Measurements from ENCODE around the gene PCDH12. TPM values are rescaled to one million over a fixed set of nuclear protein-coding genes. Genes with fewer than 3 reads are reported as not detected.

The PCDH12 gene
- total and polyA plus RNA-seq, 11 donors, result 2.9 to 23.9 (median 10.8) TPM

DNA sequence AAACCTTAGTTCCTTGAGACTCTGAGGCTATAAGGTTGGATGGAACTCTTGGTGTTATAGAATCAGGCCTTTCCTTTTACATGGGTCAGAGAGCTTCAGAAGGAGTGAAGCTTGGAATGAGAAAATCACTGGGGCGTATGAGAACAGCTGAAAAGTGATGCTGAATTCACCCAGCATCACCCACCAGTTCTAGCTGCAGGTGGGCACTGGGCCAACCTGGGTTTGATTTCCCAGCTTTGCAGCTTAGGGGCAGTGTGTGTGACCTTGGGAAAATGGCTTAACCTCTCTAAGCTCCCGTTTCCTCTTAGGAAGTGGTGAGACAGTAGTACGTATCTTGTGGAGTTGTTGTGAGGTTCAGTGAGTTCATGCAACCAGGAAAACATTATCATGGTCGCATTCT lies 10.7 kb downstream of the PCDH12 start:
- Histone ChIP-seq H3K9me3 (no peaks in the 10 kb centered on the region), H3K4me1 (peaks cover 4 to 71% (median 36%) of the 10 kb centered on the region in 12 donors), H3K36me3 (peaks cover 0 to 47% (median 17%) of the 10 kb centered on the region in 9 donors), H3K4me3 (no peak overlapping the region), H3K27ac (peak overlapping the region in 2 of 12 donors; percentile 32 to 55), H3K27me3 (no peaks in the 10 kb centered on the region)
- TF ChIP-seq, protein P1, sequence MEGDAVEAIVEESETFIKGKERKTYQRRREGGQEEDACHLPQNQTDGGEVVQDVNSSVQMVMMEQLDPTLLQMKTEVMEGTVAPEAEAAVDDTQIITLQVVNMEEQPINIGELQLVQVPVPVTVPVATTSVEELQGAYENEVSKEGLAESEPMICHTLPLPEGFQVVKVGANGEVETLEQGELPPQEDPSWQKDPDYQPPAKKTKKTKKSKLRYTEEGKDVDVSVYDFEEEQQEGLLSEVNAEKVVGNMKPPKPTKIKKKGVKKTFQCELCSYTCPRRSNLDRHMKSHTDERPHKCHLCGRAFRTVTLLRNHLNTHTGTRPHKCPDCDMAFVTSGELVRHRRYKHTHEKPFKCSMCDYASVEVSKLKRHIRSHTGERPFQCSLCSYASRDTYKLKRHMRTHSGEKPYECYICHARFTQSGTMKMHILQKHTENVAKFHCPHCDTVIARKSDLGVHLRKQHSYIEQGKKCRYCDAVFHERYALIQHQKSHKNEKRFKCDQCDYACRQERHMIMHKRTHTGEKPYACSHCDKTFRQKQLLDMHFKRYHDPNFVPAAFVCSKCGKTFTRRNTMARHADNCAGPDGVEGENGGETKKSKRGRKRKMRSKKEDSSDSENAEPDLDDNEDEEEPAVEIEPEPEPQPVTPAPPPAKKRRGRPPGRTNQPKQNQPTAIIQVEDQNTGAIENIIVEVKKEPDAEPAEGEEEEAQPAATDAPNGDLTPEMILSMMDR (IDR thresholded peaks at IDR 0.05), result no peak
- no peak for TF ChIP-seq POLR2A (IDR thresholded peaks at IDR 0.05)
- DNase-seq, result no peak
- intact Hi-C loops (cut with DNase I), result no loop called here
- no peak for ATAC-seq
- 69 to 85% (median 76%) methylated on average over 4 of the region's 4 CpGs for WGBS, 4 donors

DNA sequence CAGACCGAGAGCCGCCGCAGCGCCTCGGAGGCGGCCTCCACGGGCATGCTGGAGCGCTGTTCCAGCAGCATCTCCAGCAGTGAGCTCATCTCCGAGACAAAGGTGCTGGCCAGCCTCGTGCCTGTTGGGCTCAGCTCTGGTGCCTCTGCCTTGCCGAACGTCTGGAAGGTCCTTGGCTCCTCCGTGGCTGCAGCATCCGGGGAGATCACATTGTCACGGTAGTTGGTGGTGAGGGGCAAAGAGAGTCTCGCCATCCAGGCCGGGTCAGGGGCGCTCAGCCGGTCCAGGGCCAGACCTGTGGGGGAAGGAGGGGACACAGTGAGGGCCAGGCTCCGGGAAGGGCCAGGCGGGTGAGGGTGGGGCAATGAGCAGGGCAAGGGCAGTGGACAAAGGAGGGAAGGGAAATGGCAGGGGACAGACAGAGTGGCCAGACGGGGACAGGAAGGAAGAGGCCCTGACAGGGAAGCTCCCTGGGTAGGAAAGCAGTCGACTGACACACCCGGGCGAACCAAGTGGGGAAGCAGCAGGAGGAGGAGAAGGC lies 12.4 kb downstream of the PCDH12 start:
- Histone ChIP-seq H3K27ac (peak overlapping the region in 10 of 12 donors; percentile 0 to 62 (median 41)), H3K4me1 (peaks cover 0 to 66% (median 41%) of the 10 kb centered on the region in 12 donors), H3K4me3 (no peak overlapping the region), H3K27me3 (no peaks in the 10 kb centered on the region), H3K9me3 (no peaks in the 10 kb centered on the region), H3K36me3 (peaks cover 0 to 43% (median 13%) of the 10 kb centered on the region in 9 donors)
- WGBS, 4 donors, result 35 to 43% (median 40%) methylated on average over 16 to 25 of the region's 25 CpGs
- peak in 3 of 4 donors; percentile 32 to 49 (median 41) for ATAC-seq
- TF ChIP-seq, protein P1 (IDR thresholded peaks at IDR 0.05), result no peak
- no peak for TF ChIP-seq POLR2A (IDR thresholded peaks at IDR 0.05)
- intact Hi-C loops (cut with DNase I), result no loop called here
- DNase-seq, result peak in 3 of 5 donors; percentile 39 to 66 (median 64)

DNA sequence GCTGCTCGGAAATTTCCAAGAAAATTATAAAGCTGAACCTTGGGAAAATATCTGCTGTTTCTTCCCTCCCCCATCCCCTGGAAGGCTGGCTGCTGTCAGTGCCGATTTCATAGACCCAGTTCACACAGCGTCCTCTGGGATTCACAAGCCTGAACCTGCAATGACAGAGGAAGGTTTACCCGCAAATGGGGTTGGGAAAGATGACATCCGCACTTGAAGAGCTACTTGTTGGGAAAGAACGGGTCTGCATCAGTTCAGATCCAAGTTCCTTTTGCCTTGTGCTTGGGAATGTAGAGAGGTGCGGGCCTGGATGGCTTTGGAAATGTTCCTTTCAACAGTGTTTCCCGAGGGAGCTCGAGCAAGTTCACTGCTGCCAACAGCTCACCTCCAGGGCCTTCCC lies 13.9 kb downstream of the PCDH12 start:
- Histone ChIP-seq H3K36me3 (peaks cover 0 to 42% (median 15%) of the 10 kb centered on the region in 9 donors), H3K9me3 (no peaks in the 10 kb centered on the region), H3K27me3 (no peaks in the 10 kb centered on the region), H3K4me3 (no peak overlapping the region), H3K4me1 (peaks cover 0 to 65% (median 41%) of the 10 kb centered on the region in 12 donors), H3K27ac (no peak overlapping the region)
- ATAC-seq (no peak), DNase-seq (no peak)
- no peak for TF ChIP-seq POLR2A (IDR thresholded peaks at IDR 0.05)
- TF ChIP-seq, protein P1 (IDR thresholded peaks at IDR 0.05), result no peak
- intact Hi-C loops (cut with DNase I), result no loop called here
- 69 to 77% (median 74%) methylated on average over 9 of the region's 9 CpGs for WGBS, 4 donors

DNA sequence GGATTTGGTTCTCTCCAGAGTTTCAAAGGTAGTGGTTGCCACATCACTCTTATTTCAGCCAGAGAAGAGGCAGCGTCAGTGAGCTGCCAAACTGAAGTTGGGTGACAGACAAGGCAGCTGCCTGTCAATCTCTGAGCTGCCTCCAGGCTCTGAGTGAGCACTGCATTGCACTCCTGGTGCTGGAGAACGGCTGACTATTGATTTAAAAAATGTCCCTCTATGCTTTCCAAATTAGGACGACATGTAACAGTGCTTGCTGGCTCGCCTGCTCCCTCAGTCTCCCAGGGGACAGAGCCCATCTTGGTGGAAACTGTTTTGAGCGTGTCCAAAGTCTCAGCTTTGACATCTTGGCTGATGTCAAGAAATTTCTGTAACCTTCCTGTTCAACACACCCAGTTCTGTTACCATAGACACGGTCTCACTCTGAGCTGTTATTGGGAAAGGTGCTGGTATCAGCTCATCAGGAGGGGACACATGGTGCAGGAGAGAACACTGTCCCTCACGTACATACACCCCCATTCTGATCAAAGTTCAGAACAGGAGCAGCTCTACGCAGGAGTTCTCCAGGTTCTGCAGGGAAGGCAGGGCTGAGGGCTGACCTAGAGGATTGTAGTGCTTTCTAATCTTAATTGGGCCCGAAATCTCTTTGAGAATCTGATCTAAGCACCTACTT lies 15.7 kb downstream of the PCDH12 start:
- Histone ChIP-seq H3K4me3 (no peak overlapping the region), H3K27ac (peak overlapping the region; percentile 1 to 81 (median 43)), H3K9me3 (no peaks in the 10 kb centered on the region), H3K36me3 (peaks cover 5 to 50% (median 31%) of the 10 kb centered on the region in 9 donors), H3K4me1 (peaks cover 0 to 56% (median 37%) of the 10 kb centered on the region in 12 donors), H3K27me3 (no peaks in the 10 kb centered on the region)
- intact Hi-C loops (cut with DNase I), result no loop called here
- DNase-seq, result peak in 1 of 5 donors; percentile 54
- ATAC-seq, result peak; percentile 30 to 52 (median 39)
- WGBS, 4 donors, result 40 to 62% (median 48%) methylated on average over 9 of the region's 9 CpGs
- no peak for TF ChIP-seq POLR2A (IDR thresholded peaks at IDR 0.05)
- TF ChIP-seq, protein P1 (IDR thresholded peaks at IDR 0.05), result no peak

All from heart left ventricle (tissue), 16 donors.